Neural cell (in vitro differentiated cells): ENCODE data around the gene BTG1.
A peak's percentile ranks its signal among the peaks of the same experiment; 100 is the strongest.

Experiments used
- EZH2 ChIP-seq: fragments of 200-600, 300-800 bp; shearing (Covaris generic), sonication (generic); IDR thresholded peaks from 2 replicates; pipeline ENCODE4 v1.6.1; 2014; ENCODE audit warnings: antibody characterized with exemption, low read length, borderline replicate concordance, mild to moderate bottlenecking; ENCODE audit not compliant: insufficient read depth, poor library complexity, severe bottlenecking
- POLR2AphosphoS5 ChIP-seq: IDR thresholded peaks from 2 replicates; pipeline ENCODE4 v1.6.1; 2012
- SMC3 ChIP-seq: fragments of 450-650 bp; conservative IDR thresholded peaks from 2 replicates; pipeline ENCODE4 v1.6.1; 2014; ENCODE audit warnings: antibody characterized with exemption, mild to moderate bottlenecking, moderate library complexity; ENCODE audit not compliant: poor library complexity
- TF ChIP-seq, protein P1 (sequence below): fragments of 450-650 bp; IDR thresholded peaks from 2 replicates; pipeline ENCODE4 v1.5.1; 2014; ENCODE audit warnings: antibody characterized with exemption, mild to moderate bottlenecking, moderate library complexity; ENCODE audit not compliant: poor library complexity, severe bottlenecking
- TF ChIP-seq, protein P2 (sequence below): IDR thresholded peaks from 2 replicates; pipeline ENCODE4 v1.6.1; 2012; ENCODE audit warnings: borderline replicate concordance

DNA sequence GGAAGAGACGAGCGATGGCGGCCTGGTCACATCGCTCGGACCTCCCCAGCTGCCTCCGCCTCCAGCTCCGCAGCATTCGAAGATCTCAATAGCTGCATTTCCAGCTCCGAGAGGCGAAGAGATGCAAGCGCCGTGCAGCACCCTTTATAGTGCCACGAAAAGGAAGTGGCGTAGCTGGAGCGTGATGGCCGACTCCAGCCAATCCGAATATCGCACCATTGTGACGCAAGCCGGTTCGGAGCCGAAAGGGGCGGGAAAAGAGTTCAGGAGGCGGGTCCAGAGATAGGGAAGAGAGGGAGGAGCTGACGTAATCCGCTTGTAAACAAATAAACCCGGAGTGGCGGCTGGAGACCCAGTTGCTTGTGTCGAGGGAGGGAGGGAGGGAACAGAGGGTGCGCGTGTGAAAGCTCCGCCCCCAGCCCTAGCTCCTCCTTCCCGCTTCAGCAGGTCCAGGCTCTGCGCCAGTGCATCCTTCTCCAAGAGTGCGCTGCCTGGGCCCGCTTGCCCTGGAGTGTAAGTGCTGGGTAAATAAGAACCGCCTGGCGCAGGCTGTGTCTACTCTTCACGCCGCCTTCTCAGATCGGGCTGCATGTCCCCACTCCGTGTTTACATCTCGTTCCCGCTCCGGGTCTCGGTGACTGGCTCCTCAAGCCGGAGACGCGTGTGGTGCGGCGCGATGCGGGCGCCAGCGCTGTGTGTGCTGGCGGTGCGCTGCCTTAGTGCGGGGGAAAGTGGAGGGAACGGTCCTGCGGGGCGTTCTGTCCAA is at the start of gene BTG1:
- TF ChIP-seq, protein P1, sequence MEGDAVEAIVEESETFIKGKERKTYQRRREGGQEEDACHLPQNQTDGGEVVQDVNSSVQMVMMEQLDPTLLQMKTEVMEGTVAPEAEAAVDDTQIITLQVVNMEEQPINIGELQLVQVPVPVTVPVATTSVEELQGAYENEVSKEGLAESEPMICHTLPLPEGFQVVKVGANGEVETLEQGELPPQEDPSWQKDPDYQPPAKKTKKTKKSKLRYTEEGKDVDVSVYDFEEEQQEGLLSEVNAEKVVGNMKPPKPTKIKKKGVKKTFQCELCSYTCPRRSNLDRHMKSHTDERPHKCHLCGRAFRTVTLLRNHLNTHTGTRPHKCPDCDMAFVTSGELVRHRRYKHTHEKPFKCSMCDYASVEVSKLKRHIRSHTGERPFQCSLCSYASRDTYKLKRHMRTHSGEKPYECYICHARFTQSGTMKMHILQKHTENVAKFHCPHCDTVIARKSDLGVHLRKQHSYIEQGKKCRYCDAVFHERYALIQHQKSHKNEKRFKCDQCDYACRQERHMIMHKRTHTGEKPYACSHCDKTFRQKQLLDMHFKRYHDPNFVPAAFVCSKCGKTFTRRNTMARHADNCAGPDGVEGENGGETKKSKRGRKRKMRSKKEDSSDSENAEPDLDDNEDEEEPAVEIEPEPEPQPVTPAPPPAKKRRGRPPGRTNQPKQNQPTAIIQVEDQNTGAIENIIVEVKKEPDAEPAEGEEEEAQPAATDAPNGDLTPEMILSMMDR = peak; percentile 35
- TF ChIP-seq, protein P2, sequence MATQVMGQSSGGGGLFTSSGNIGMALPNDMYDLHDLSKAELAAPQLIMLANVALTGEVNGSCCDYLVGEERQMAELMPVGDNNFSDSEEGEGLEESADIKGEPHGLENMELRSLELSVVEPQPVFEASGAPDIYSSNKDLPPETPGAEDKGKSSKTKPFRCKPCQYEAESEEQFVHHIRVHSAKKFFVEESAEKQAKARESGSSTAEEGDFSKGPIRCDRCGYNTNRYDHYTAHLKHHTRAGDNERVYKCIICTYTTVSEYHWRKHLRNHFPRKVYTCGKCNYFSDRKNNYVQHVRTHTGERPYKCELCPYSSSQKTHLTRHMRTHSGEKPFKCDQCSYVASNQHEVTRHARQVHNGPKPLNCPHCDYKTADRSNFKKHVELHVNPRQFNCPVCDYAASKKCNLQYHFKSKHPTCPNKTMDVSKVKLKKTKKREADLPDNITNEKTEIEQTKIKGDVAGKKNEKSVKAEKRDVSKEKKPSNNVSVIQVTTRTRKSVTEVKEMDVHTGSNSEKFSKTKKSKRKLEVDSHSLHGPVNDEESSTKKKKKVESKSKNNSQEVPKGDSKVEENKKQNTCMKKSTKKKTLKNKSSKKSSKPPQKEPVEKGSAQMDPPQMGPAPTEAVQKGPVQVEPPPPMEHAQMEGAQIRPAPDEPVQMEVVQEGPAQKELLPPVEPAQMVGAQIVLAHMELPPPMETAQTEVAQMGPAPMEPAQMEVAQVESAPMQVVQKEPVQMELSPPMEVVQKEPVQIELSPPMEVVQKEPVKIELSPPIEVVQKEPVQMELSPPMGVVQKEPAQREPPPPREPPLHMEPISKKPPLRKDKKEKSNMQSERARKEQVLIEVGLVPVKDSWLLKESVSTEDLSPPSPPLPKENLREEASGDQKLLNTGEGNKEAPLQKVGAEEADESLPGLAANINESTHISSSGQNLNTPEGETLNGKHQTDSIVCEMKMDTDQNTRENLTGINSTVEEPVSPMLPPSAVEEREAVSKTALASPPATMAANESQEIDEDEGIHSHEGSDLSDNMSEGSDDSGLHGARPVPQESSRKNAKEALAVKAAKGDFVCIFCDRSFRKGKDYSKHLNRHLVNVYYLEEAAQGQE = peak; percentile 98
- TF ChIP-seq EZH2 (no peak), SMC3 (peak; percentile 77), POLR2AphosphoS5 (peak; percentile 100)
